ENCODE measurements around the gene CLIP3. TPM values are rescaled to one million over a fixed set of nuclear protein-coding genes. Genes with fewer than 3 reads are reported as not detected.
"Not testable (repeated sequence)": the region's sequence is repeated elsewhere in the genome, so short reads cannot be mapped to it uniquely, and the experiment has no call there.

The CLIP3 gene
- total RNA-seq: 1.9 and 2.4 TPM in 2 replicates

GRCh38 chr19:36032251-36033104, at the start of gene CLIP3:
CLIP3 (minus strand) TSS chr19:36032873; CDS start chr19:36032357, 516 bp downstream.
- Mint-ChIP-seq H3K27me3 (ENCODE audit: low read depth) (no peaks in the 10 kb centered on the region), H3K27ac (no peak within 1 kb of the TSS), H3K9me3 (no peaks in the 10 kb centered on the region), H3K4me1 (ENCODE audit: low read depth) (peaks cover 33% of the 10 kb centered on the region), H3K36me3 (ENCODE audit: low read depth) (peaks cover 24% of the 10 kb centered on the region), H3K4me3 (ENCODE audit: low read depth) (peak within 1 kb of the TSS; percentile 59)
- intact Hi-C loops (cut with micrococcal nuclease): no loop called here
- peak; percentile 30 for DNase-seq (ENCODE audit: low spot score)

- no peak for DNase-seq (ENCODE audit: low spot score)
- Mint-ChIP-seq H3K27me3 (ENCODE audit: low read depth) (no peaks in the 10 kb centered on the region), H3K4me3 (ENCODE audit: low read depth) (no peak overlapping the region), H3K27ac (no peak overlapping the region), H3K4me1 (ENCODE audit: low read depth) (no peaks in the 10 kb centered on the region), H3K9me3 (no peaks in the 10 kb centered on the region), H3K36me3 (ENCODE audit: low read depth) (peaks cover 67% of the 10 kb centered on the region)
- intact Hi-C loops (cut with micrococcal nuclease): no loop called here
Observed at GRCh38 chr19:36081894-36082293, 49.2 kb upstream of the CLIP3 start.

GRCh38 chr19:36081385-36081784, 48.7 kb upstream of the CLIP3 start:
- no peak overlapping the region for H3K4me3 Mint-ChIP-seq (ENCODE audit: low read depth)
- DNase-seq (ENCODE audit: low spot score): no peak
- intact Hi-C loops (cut with micrococcal nuclease): no loop called here
- peaks cover 65% of the 10 kb centered on the region for H3K36me3 Mint-ChIP-seq (ENCODE audit: low read depth)
- no peaks in the 10 kb centered on the region for H3K27me3 Mint-ChIP-seq (ENCODE audit: low read depth)
- no peaks in the 10 kb centered on the region for H3K9me3 Mint-ChIP-seq
- H3K27ac Mint-ChIP-seq: no peak overlapping the region
- H3K4me1 Mint-ChIP-seq (ENCODE audit: low read depth): no peaks in the 10 kb centered on the region

- no peaks in the 10 kb centered on the region for H3K4me1 Mint-ChIP-seq (ENCODE audit: low read depth)
- intact Hi-C loops (cut with micrococcal nuclease): no loop called here
- H3K4me3 Mint-ChIP-seq (ENCODE audit: low read depth): no peak overlapping the region
- peaks cover 60% of the 10 kb centered on the region for H3K36me3 Mint-ChIP-seq (ENCODE audit: low read depth)
- H3K27me3 Mint-ChIP-seq (ENCODE audit: low read depth): no peaks in the 10 kb centered on the region
- H3K27ac Mint-ChIP-seq: peak overlapping the region; percentile 38
- DNase-seq (ENCODE audit: low spot score): no peak
- H3K9me3 Mint-ChIP-seq: no peaks in the 10 kb centered on the region
Observed at GRCh38 chr19:36079389-36079945, 46.8 kb upstream of the CLIP3 start.

- Mint-ChIP-seq H3K9me3 (no peaks in the 10 kb centered on the region), H3K4me3 (ENCODE audit: low read depth) (no peak overlapping the region), H3K36me3 (ENCODE audit: low read depth) (peaks cover 49% of the 10 kb centered on the region), H3K27ac (no peak overlapping the region), H3K27me3 (ENCODE audit: low read depth) (no peaks in the 10 kb centered on the region), H3K4me1 (ENCODE audit: low read depth) (no peaks in the 10 kb centered on the region)
- DNase-seq (ENCODE audit: low spot score): no peak
- intact Hi-C loops (cut with micrococcal nuclease): no loop called here
Observed at GRCh38 chr19:36073121-36073876, 40.6 kb upstream of the CLIP3 start.

GRCh38 chr19:36072081-36072480, 39.4 kb upstream of the CLIP3 start:
- Mint-ChIP-seq H3K9me3 (no peaks in the 10 kb centered on the region), H3K36me3 (ENCODE audit: low read depth) (peaks cover 52% of the 10 kb centered on the region), H3K4me1 (ENCODE audit: low read depth) (no peaks in the 10 kb centered on the region), H3K4me3 (ENCODE audit: low read depth) (no peak overlapping the region), H3K27ac (no peak overlapping the region), H3K27me3 (ENCODE audit: low read depth) (no peaks in the 10 kb centered on the region)
- intact Hi-C loops (cut with micrococcal nuclease): no loop called here
- no peak for DNase-seq (ENCODE audit: low spot score)

- H3K4me1 Mint-ChIP-seq (ENCODE audit: low read depth); H3K27me3 Mint-ChIP-seq (ENCODE audit: low read depth); intact Hi-C loops (cut with micrococcal nuclease); DNase-seq (ENCODE audit: low spot score); H3K9me3 Mint-ChIP-seq; H3K4me3 Mint-ChIP-seq (ENCODE audit: low read depth); H3K27ac Mint-ChIP-seq: not testable (repeated sequence)
- peaks cover 61% of the 10 kb centered on the region for H3K36me3 Mint-ChIP-seq (ENCODE audit: low read depth)
Observed at GRCh38 chr19:36068810-36069499, 36.3 kb upstream of the CLIP3 start.

GRCh38 chr19:36067681-36068080, 35.0 kb upstream of the CLIP3 start:
- no peaks in the 10 kb centered on the region for H3K9me3 Mint-ChIP-seq
- intact Hi-C loops (cut with micrococcal nuclease): no loop called here
- no peaks in the 10 kb centered on the region for H3K27me3 Mint-ChIP-seq (ENCODE audit: low read depth)
- peaks cover 58% of the 10 kb centered on the region for H3K36me3 Mint-ChIP-seq (ENCODE audit: low read depth)
- no peak overlapping the region for H3K27ac Mint-ChIP-seq
- no peak for DNase-seq (ENCODE audit: low spot score)
- no peaks in the 10 kb centered on the region for H3K4me1 Mint-ChIP-seq (ENCODE audit: low read depth)
- no peak overlapping the region for H3K4me3 Mint-ChIP-seq (ENCODE audit: low read depth)

- H3K4me1 Mint-ChIP-seq (ENCODE audit: low read depth): no peaks in the 10 kb centered on the region
- no peak overlapping the region for H3K4me3 Mint-ChIP-seq (ENCODE audit: low read depth)
- intact Hi-C loops (cut with micrococcal nuclease): no loop called here
- no peak overlapping the region for H3K27ac Mint-ChIP-seq
- peaks cover 56% of the 10 kb centered on the region for H3K36me3 Mint-ChIP-seq (ENCODE audit: low read depth)
- H3K27me3 Mint-ChIP-seq (ENCODE audit: low read depth): no peaks in the 10 kb centered on the region
- no peak for DNase-seq (ENCODE audit: low spot score)
- H3K9me3 Mint-ChIP-seq: no peaks in the 10 kb centered on the region
Observed at GRCh38 chr19:36064826-36065225, 32.2 kb upstream of the CLIP3 start.

- Mint-ChIP-seq H3K27ac (no peak overlapping the region), H3K27me3 (ENCODE audit: low read depth) (no peaks in the 10 kb centered on the region), H3K4me1 (ENCODE audit: low read depth) (peaks cover 9% of the 10 kb centered on the region), H3K4me3 (ENCODE audit: low read depth) (no peak overlapping the region), H3K36me3 (ENCODE audit: low read depth) (peaks cover 48% of the 10 kb centered on the region), H3K9me3 (no peaks in the 10 kb centered on the region)
- no peak for DNase-seq (ENCODE audit: low spot score)
- intact Hi-C loops (cut with micrococcal nuclease): no loop called here
Observed at GRCh38 chr19:36061367-36061766, 28.7 kb upstream of the CLIP3 start.

GRCh38 chr19:36060430-36060829, 27.8 kb upstream of the CLIP3 start:
- no peak overlapping the region for H3K4me3 Mint-ChIP-seq (ENCODE audit: low read depth)
- H3K27me3 Mint-ChIP-seq (ENCODE audit: low read depth): no peaks in the 10 kb centered on the region
- intact Hi-C loops (cut with micrococcal nuclease): no loop called here
- no peak for DNase-seq (ENCODE audit: low spot score)
- H3K36me3 Mint-ChIP-seq (ENCODE audit: low read depth): peaks cover 44% of the 10 kb centered on the region
- no peaks in the 10 kb centered on the region for H3K9me3 Mint-ChIP-seq
- H3K4me1 Mint-ChIP-seq (ENCODE audit: low read depth): peaks cover 16% of the 10 kb centered on the region
- H3K27ac Mint-ChIP-seq: no peak overlapping the region

- Mint-ChIP-seq H3K9me3 (no peaks in the 10 kb centered on the region), H3K4me1 (ENCODE audit: low read depth) (peaks cover 17% of the 10 kb centered on the region), H3K27ac (no peak overlapping the region), H3K27me3 (ENCODE audit: low read depth) (no peaks in the 10 kb centered on the region), H3K36me3 (ENCODE audit: low read depth) (peaks cover 35% of the 10 kb centered on the region), H3K4me3 (ENCODE audit: low read depth) (no peak overlapping the region)
- intact Hi-C loops (cut with micrococcal nuclease): loop anchor here (10.0 kb wide), 2 partner anchors 315 to 1845 kb away; partner anchors contain the start of genes IGFLR1, LIN37, PSENEN and SIPA1L3
- DNase-seq (ENCODE audit: low spot score): no peak
Observed at GRCh38 chr19:36059180-36059910, 26.7 kb upstream of the CLIP3 start.

All from activated T-helper 2 cell treated with anti-CD3 and anti-CD28 coated beads, Interferon-gamma antibody, Interleukin-2, Interleukin-4, amounts not matched to agents 10 μg/mL and 5 μg/mL and 100 μg/mL, durations not matched to agents 14 hours and 24 hours and 36 hours (primary cell).